GM10248 (cell line): ENCODE data around the gene GRB10.

Experiments used
- CTCF ChIA-PET: fragments of 300-600 bp; sonication (Branson Sonifier 250); formaldehyde crosslinking; extraction: SDS; loops from one replicate; lab custom pipeline; 2021; ENCODE audit warnings: antibody characterized with exemption; lab: Yijun Ruan, JAX
- POLR2A ChIA-PET: fragments of 350-650 bp; sonication (Branson Sonifier 250); formaldehyde crosslinking; extraction: SDS; loops from one replicate; lab custom pipeline; 2020; ENCODE audit warnings: antibody characterized with exemption; lab: Yijun Ruan, JAX
- DNase-seq: peaks from one replicate; pipeline ENCODE4 v3.0.0; 2012; ENCODE audit errors: extremely low spot score
- TF ChIP-seq, protein P1 (sequence below): IDR thresholded peaks from 2 replicates; pipeline ENCODE4 v1.5.1; 2012; ENCODE audit warnings: mild to moderate bottlenecking, low read depth; ENCODE audit errors: extremely low read depth, missing control alignments, control extremely low read depth

GRB10 gene

DNA sequence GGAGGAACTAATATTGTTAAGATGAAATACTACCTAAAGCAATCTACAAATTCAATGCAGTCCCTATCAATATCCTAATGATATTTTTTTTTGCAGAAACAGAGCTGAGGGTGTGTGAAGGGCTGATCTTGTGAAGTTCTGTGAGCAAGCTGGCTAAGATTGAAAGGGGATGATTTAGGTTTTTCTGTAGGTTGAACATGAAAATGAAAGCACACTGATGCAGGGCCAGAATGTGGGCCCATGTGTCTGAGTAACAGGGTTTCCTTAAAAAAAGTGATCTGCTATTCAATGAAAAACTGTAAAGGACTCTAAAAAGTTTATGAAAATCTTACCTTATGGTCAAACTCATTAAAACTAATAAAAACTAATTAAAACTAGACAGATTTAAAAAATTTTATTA is 47.4 kb downstream of the GRB10 start:
- DNase-seq: no peak
- TF ChIP-seq, protein P1, sequence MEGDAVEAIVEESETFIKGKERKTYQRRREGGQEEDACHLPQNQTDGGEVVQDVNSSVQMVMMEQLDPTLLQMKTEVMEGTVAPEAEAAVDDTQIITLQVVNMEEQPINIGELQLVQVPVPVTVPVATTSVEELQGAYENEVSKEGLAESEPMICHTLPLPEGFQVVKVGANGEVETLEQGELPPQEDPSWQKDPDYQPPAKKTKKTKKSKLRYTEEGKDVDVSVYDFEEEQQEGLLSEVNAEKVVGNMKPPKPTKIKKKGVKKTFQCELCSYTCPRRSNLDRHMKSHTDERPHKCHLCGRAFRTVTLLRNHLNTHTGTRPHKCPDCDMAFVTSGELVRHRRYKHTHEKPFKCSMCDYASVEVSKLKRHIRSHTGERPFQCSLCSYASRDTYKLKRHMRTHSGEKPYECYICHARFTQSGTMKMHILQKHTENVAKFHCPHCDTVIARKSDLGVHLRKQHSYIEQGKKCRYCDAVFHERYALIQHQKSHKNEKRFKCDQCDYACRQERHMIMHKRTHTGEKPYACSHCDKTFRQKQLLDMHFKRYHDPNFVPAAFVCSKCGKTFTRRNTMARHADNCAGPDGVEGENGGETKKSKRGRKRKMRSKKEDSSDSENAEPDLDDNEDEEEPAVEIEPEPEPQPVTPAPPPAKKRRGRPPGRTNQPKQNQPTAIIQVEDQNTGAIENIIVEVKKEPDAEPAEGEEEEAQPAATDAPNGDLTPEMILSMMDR: no peak
- CTCF ChIA-PET: no interaction called here
- POLR2A ChIA-PET: no interaction called here

- CTCF ChIA-PET: no interaction called here
- DNase-seq: no peak
- TF ChIP-seq, protein P1: no peak
- POLR2A ChIA-PET: no interaction called here
Measured at GRCh38 chr7:50734246-50734645, 48.5 kb downstream of the GRB10 start.

GRCh38 chr7:50733552-50733951 is 49.1 kb downstream of the GRB10 start:
- ChIA-PET POLR2A (no interaction called here), CTCF (no interaction called here)
- TF ChIP-seq, protein P1: no peak

DNA sequence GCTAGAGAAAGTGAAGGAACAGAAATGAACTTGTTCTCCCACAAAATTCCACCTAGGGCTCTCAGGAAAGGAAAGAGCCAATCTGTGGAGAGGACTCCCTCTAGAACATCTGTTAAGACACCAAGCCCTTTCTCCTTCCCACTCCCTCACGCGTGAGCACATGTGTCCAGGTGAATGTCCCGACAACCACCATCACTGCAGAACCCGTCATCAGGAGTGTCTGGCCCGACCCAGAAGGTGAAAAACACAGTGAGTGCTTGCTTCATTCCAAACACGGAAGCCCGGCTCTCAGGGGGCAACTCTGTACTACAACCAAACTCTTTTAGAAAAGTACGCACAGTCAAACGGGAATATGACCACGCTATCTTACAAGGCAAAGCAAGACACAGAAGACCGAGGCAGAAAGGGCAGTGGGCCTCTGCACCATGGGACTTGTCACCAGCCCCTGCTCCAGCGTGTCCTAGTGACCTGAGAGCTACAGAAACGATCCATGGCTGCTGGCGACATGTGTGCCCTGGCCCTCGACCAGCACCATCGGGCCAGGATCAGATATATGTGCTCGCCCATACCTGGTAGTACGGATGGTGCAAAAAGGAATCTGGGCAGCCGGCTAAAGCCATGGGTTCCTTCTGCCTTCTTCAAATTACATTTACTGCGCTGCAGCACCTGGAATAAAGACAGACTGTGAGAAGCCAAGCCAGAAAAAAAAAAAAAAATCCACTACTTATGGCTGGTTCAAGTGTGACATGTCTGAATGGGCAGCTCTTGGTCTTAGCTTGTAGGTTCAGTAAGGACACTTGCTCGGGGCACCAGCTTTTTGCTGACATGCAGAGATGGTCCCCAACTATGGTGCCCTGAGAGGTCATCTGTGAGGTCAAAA is 50.8 kb downstream of the GRB10 start:
- TF ChIP-seq, protein P1: no peak
- no peak for DNase-seq
- CTCF ChIA-PET: no interaction called here
- POLR2A ChIA-PET: no interaction called here

More at GRCh38 chr7:50733552-50733951, 49.1 kb downstream of the GRB10 start:
- DNase-seq: no peak

DNA sequence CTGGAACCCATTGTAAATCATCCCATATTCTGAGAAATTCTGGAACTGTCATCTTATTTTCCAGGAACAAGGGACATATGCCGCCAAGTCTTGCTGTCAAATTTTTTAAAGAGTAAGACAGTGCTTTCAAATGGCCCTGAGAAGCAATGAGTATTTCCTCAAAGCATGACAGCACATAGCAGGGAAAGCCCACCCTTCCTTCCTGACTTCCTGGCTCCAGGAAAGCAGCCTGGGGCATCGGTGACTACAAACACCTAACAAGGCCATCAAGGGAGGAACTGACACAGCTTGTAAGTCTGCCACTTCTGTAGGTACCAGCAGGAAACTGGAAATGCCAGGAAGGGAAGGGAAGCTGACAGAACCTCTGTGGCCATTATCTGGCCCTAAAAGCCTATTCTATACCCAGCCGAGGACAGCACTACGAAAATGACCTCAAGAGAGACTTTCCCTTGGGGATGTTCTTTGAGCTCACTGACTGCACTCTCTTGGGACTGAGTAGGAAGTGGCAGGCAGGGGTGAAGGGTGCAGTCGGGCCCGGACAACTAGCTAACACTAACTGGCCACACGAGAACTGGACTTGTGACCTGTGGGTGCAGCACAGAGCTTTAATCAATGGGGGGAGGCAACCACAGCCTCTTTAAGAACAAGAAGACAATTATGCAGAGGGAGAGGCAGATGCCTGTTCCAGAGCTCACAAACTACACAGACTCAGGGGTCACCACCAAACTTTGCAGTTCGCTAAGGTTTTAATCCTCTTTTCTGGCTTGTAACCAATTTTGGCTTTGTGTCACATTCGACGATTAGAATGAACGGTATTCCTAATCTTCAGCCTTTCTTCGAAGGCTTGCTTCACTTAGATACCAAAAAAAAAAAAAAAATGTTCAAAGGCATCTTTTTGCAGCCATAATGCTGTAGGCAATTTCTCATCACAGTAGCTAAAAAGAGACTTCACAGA is 52.0 kb downstream of the GRB10 start:
- TF ChIP-seq, protein P1: no peak
- ChIA-PET CTCF (interaction anchor here (1.7 kb wide), 1 partner anchor 22 kb away, joined by 4 read pairs; no protein-coding TSS in a partner anchor), POLR2A (no interaction called here)
- DNase-seq: no peak

DNA sequence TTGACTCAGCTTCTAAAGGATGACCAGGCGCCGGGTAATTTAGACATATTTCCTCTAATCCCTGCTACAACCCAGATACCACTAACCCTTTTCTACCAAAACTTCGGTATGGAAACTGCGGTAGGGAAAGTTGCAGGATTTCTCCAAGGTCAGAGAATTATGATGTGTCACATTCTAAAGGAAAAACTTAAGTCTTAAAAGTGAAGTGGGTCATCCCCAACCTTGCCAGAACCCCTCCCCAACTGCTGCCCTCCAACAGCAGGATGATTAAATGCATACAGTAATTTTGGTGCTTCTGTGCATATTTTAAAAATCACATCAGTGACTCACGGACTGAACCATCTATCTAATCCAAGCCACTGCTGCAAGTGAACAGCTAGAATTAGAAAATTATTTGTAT is 52.7 kb downstream of the GRB10 start:
- TF ChIP-seq, protein P1: no peak
- ChIA-PET POLR2A (no interaction called here), CTCF (interaction anchor here (0.9 to 1.7 kb wide), 2 partner anchors 13 to 23 kb away, joined by 3 to 4 read pairs; no protein-coding TSS in a partner anchor)
- DNase-seq: no peak
